NCI-H1436 (cell line): ENCODE data around the gene MS4A4E.
"Not testable (repeated sequence)": the region's sequence is repeated elsewhere in the genome, so short reads cannot be mapped to it uniquely, and the experiment has no call there.

Experiments
- DNase-seq: peaks from one replicate; lab custom pipeline; 2025; lab: John Stamatoyannopoulos, UW

Gene MS4A4E

DNA sequence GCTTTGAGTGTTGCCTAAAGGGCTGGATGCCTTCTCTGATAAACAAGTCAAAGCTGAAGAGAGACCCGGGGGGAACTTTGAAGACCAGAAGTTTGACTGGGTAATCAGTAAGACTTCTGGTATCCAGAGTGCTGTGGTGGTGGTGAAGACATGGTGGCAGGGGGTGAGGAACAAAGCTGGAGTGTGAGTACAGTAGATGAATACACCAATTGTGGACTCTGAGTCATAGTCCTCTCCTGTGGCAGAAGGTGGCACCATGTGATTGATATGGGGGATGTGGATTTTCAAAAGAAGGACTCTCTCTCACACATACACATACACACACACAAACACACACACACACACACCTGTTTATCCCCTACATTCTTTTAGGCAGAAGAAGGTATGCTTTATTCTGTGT is 72.4 kb downstream of the MS4A4E start:
- no peak for DNase-seq

DNA sequence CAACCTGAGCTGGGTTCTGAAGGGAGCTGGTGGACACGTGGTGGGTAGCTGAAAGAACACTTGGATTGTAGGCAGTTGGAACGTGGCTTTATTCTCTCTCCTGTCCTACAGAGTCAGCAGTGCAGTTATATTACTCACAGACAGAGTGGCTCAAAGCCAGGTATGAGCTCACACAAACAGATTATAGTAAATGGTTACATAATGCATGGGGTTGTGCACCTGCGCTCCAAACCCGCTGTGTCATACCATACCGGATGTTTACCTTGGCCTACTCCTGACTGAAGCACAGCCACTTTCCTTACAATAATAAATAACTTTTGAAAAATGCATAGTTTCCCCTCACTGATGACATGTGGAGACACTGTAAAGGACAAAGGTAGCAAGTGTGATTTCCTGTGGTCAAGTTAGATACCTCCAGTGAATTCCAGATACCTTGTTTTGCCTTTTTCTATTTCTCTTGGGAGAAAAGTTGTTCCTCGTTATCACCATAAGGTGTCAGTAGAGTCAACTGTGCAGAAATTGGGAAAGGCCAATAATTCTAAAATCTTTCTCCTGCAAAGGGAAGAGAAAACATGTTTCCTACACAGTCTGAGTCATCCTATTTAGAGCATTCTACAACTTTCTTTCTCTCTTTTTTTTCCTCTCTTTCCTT is 73.5 kb downstream of the MS4A4E start:
- no peak for DNase-seq

DNA sequence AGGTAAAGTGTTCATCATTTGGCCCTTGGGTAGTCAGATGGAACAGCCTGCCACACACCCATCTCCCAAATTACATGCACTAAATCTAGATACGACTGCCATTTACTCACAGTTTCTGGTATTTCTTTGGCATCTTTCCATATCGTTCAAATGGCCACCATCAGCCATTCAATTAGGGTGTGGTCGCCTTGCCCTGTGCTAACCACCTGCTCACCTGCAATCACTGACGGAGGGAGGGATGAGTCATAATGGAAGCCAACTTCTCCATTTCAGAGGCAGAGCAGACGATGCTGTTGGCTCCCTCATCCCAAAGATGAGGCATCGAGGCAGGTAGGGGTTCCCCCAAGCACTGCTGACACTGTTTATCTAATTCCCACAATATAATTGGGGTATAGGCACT is 74.6 kb downstream of the MS4A4E start:
- DNase-seq, result no peak

DNA sequence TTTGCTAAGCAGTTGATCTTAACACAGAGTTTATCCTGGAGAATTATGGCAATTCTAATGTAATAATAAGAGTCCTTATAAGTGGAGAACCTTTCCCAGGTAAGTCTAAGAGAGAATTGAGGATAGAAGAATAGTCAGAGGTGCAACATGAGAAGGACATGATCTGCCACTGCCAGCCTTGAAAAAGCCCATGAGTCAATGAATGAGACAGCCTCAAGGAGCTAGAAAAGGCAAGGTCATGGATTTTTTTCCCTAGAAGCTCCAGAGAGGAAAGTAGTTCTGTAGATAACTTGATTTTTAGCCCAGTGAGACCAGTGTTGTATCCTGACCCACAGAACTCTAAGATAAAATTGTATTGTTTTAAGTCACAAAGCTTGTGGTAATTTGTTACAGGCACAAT is 77.0 kb downstream of the MS4A4E start:
- DNase-seq, result no peak

DNA sequence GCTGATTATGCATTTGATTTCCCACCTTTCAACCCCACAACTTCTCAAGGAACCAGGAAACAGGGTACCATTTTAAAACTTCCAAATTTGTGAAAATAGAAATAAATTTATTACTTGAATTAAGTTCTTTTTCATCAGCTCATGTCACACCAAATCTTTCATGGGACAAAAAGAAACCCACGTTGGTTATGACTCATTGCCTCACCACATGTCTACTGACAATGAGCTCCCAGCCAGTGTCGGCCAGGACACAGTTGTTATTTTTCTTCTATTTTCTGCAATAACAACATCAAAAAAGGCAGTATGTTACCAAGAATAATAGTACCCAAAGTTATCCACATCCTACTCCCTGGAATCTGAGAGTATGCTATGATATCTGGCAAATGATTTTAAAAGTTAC is 77.4 kb downstream of the MS4A4E start:
- no peak for DNase-seq

DNA sequence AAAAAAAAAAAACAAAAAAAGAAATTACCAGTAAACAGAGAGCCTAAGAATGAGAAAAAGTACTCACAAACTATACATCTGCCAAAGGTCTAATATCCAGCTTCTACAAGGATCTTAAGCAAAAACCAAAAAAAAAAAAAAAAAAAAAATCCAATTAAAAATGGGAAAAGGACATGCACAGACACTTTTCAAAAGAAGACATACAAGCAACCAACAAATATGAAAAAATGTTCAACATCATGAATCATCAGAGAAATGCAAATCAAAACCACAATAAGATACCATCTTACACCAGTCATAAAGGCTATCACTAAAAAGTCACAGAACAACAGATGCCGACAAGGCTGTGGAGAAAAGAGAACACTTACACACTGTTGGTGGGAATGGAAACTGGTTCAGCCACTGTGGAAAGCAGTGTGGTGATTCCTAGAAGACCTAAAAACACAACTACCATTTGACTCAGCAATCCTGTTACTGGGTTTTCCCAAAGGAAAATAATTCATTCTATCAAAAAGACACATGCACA is 78.3 kb downstream of the MS4A4E start:
- no peak for DNase-seq

DNA sequence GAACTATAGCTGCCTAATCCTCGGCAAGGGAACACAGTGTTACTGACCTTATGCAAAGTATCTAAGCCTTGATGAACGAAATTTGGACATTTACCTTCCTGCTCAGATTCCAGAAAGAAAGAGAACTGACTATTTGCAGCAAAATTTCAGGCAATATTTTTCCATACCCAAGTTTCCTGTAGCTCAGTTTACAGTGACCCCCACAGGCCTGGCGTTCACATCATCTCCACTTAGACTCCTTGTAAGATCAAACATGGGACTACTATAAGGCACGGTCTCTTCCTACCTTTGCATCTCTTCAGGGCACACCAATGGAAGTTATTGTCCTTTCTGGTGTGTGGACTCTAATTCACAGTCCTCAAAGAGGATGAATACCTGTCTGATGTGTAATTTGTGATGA is 81.2 kb downstream of the MS4A4E start:
- DNase-seq, result no peak

DNA sequence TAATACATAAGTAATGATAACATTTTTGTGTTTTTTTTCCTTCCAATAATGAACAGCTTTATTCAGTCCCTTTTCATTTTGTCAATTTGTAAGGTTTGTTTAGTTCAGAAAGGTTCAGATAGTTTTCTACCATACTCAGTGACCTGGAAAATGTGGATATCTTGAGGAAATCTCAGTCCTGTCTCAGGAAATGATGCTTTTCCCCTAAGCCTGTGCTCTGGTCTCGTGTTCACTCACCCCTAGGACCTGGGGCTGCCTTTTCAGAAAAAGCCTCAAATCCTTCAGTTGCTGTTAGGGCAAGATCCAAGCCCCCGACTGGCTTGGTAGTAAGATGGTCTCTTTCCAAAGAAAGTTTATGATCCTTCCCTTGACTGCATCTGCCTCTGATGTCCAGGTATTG is 81.8 kb downstream of the MS4A4E start:
- DNase-seq, result no peak

DNA sequence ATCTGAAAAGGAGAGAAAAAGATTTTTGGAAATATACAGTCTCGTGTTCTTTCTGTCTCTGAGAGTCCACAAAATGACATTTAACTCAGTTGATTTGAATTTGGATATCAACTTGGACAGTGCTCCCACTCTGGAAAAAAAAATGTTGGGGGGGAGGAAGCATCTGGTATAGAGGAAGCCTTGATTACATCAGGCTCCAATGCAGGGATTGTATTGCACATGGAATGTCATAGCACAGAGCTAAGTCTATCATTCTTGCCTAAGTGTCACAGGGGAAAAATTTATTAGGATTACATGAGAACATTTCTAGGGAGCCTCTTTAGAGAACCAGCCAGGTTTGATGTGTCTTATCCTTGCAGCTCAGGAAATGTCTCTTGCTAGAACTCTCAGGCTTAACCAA is 83.1 kb downstream of the MS4A4E start:
- DNase-seq, result no peak

DNA sequence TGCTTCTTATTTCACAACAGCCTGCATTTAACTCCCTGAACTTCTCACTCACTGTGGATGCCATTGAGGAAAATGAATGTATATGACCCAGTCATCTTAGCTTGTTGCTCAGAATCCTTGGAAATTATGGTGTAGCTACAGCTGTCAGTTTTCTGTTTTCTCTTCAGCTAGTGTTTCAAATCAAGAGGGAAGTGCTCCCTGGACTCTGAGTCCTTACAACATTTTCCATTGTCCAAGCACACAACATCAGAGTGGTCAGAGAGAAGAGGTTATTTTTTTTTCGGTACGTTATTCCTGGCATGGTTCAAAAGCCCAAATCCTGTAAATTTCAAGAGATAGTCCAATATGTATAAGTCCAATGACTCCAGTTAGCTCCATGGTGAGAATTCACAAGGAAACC is 83.7 kb downstream of the MS4A4E start:
- no peak for DNase-seq

DNA sequence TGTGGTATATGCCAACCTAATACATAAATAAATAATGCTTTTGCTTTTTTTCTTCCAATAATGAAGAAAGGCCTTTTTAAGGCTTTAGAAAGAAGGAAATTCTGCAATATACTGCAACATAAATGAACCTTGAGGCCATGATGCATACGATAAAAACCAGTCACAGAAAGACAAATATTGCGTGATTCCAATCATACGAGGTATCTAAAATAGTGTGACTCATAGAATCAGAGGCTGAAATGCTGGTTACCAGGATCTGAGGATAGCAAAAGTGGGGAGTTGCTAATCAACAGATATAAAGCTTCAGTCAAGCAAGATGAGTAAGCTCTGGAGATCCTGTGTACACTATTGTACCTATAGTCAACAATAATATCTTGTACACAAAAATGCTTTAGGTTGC is 84.3 kb downstream of the MS4A4E start:
- DNase-seq, result no peak

DNA sequence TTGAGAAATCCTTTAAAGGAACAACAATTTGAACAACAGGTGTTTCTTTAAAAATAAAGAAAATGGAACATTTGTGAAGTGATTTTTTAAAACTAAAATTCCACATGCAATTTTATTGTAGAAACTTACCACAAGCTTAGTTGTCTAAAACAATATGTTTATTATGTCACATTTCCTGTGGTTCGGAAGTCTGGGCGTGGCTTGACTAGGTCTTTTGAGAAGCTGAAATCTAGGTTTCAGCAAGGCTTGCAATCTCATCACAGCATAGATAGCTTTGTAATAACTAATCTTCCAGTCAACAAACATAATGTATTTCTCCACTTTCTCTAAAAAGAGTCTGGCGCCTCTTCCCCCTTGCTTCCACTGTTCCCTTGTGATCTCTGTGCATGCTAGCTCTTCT is 87.0 kb downstream of the MS4A4E start:
- DNase-seq, result no peak

DNA sequence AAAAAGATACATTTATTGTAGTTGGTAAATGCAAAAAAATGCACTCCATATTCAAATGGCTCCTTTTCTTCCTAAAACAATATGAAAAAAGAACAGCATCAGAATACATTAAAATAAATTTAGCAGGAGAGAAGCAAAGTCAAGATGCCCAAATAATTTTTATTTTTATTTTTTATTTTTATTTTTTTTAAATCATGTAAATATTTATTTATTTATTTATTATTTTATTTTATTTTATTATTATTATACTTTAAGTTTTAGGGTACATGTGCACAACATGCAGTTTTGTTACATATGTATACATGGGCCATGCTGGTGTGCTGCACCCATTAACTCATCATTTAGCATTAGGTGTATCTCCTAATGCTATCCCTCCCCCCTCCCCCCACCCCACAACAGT is 90.2 kb downstream of the MS4A4E start:
- not testable (repeated sequence) for DNase-seq

DNA sequence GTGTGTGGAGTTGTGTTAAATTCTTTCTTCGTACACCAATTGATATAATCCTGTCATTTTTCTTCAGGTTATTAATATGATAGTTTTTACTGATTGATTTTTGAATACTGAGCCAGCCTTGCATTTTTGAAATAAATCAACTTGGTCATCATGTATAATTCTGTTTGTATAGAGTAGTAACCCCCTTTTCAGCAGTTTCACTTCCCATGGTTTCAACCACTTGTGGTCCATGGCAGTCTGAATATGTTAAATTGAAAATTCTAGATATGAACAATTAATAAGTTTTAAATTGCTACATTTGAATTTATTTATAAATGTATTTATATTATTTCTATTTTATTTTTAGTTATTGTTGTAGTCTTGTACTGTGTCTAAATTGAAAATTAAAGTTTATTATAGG is 92.7 kb downstream of the MS4A4E start:
- no peak for DNase-seq
